ENCODE data around the gene RRAS2. TPM values are rescaled to one million over a fixed set of nuclear protein-coding genes. Genes with fewer than 3 reads are reported as not detected.

The RRAS2 gene
- polyA plus RNA-seq, 1 of the 3 experiments (the other 2 are of a cell fraction) = 53.3 TPM

- no peaks in the 10 kb centered on the region for H3K9me2 ChIP-seq
- H3K4me3 ChIP-seq (ENCODE audit: low read depth in 2 of 2, low read length in 1 of 2) = no peak overlapping the region
- TF ChIP-seq IRF3 (IDR thresholded peaks at IDR 0.05; ENCODE audit: low read depth, low read length) = no peak
- no peak for TF ChIP-seq FOXJ3 (CRISPR knock-in tag; IDR thresholded peaks at IDR 0.05)
- TF ChIP-seq MEF2A (IDR thresholded peaks at IDR 0.05; ENCODE audit: borderline replicate concordance, low read depth) = no peak
- TF ChIP-seq EZH2phosphoT487 (IDR thresholded peaks at IDR 0.05; ENCODE audit: borderline replicate concordance, low read depth) = no peak
- TF ChIP-seq YY1 (IDR thresholded peaks at IDR 0.05; ENCODE audit: low read depth) = no peak
- no peak for TF ChIP-seq SMC3 (IDR thresholded peaks at IDR 0.05; ENCODE audit: low read depth, low read length)
- no peak for TF ChIP-seq PBX3 (IDR thresholded peaks at IDR 0.05)
- TF ChIP-seq CTCF (IDR thresholded peaks at IDR 0.05) = no peak
- peaks cover 61% of the 10 kb centered on the region for H4K20me1 ChIP-seq (ENCODE audit: insufficient read depth)
- WGBS (ENCODE audit: low lambda C conversion rate) = 91% methylated on average over 2 of the region's 2 CpGs
- no peak overlapping the region for H2AFZ ChIP-seq (ENCODE audit: low read depth)
- ChIA-PET POLR2A (no interaction called here), CTCF (interaction anchor here (1.2 to 2.0 kb wide), 2 partner anchors 30 to 47 kb away, joined by 3 to 6 read pairs; no protein-coding TSS in a partner anchor)
- H3K9me3 ChIP-seq = no peaks in the 10 kb centered on the region
- no peak overlapping the region for H3K4me2 ChIP-seq
- DNase-seq = no peak
- H3K4me1 ChIP-seq (ENCODE audit: control insufficient read depth in 1 of 2, insufficient read depth in 2 of 2, low read depth in 1 of 2, low read length in 1 of 2) = no peaks in the 10 kb centered on the region; a peak in 1 of 4 replicates
- H3K79me2 ChIP-seq (ENCODE audit: insufficient read depth) = peaks cover 100% of the 10 kb centered on the region
- H3K9ac ChIP-seq = no peak overlapping the region
- H3F3A ChIP-seq (replicated peaks; ENCODE audit: insufficient read depth) = peaks cover 5% of the 10 kb centered on the region
- peaks cover 0 to 9% of the 10 kb centered on the region in 2 experiments for H3K36me3 ChIP-seq (replicated peaks in 1 of 2; ENCODE audit: control insufficient read depth in 1 of 2, insufficient read depth in 2 of 2, low read length in 1 of 2)
- no peak overlapping the region for H3K27ac ChIP-seq (ENCODE audit: low read depth in 2 of 2, low read length in 1 of 2)
- no peaks in the 10 kb centered on the region for H3K27me3 ChIP-seq (ENCODE audit: insufficient read depth)
These were observed 28.1 kb downstream of the RRAS2 start for GRCh38 chr11:14330881-14331280.

- Histone ChIP-seq H2AFZ (ENCODE audit: low read depth) (no peak overlapping the region), H3K4me1 (ENCODE audit: control insufficient read depth in 1 of 2, insufficient read depth in 2 of 2, low read depth in 1 of 2, low read length in 1 of 2) (no peaks in the 10 kb centered on the region; a peak in 3 of 4 replicates), H3K4me2 (no peak overlapping the region), H3K9me2 (no peaks in the 10 kb centered on the region), H3K4me3 (ENCODE audit: low read depth in 2 of 2, low read length in 1 of 2) (no peak overlapping the region), H3K27me3 (ENCODE audit: insufficient read depth) (no peaks in the 10 kb centered on the region), H3F3A (replicated peaks; ENCODE audit: insufficient read depth) (peaks cover 5% of the 10 kb centered on the region), H4K20me1 (ENCODE audit: insufficient read depth) (peaks cover 61% of the 10 kb centered on the region), H3K36me3 (replicated peaks in 1 of 2; ENCODE audit: control insufficient read depth in 1 of 2, insufficient read depth in 2 of 2, low read length in 1 of 2) (peaks cover 0 to 9% of the 10 kb centered on the region in 2 experiments), H3K79me2 (ENCODE audit: insufficient read depth) (peaks cover 100% of the 10 kb centered on the region), H3K9me3 (no peaks in the 10 kb centered on the region), H3K9ac (no peak overlapping the region), H3K27ac (ENCODE audit: low read depth in 2 of 2, low read length in 1 of 2) (no peak overlapping the region)
- WGBS (ENCODE audit: low lambda C conversion rate) = 95% methylated on average over 2 of the region's 2 CpGs
- TF ChIP-seq GATA2 (CRISPR knock-in tag; IDR thresholded peaks at IDR 0.05) (no peak), POLR2AphosphoS5 (IDR thresholded peaks at IDR 0.05; ENCODE audit: low read depth, low read length) (no peak), JUND (IDR thresholded peaks at IDR 0.05) (no peak), RCOR1 (IDR thresholded peaks at IDR 0.05; ENCODE audit: low read length) (no peak), USF1 (IDR thresholded peaks at IDR 0.05; ENCODE audit: borderline replicate concordance, low read depth) (no peak), FOXM1 (IDR thresholded peaks at IDR 0.05; ENCODE audit: low read depth) (no peak), NRF1 (IDR thresholded peaks at IDR 0.05; ENCODE audit: low read depth, low read length) (no peak), EZH2phosphoT487 (IDR thresholded peaks at IDR 0.05; ENCODE audit: borderline replicate concordance, low read depth) (no peak), EP300 (IDR thresholded peaks at IDR 0.05; ENCODE audit: borderline replicate concordance in 1 of 2, low read depth in 1 of 2, low read length in 1 of 2) (no peak), TCF12 (IDR thresholded peaks at IDR 0.05) (no peak), FOSL2 (IDR thresholded peaks at IDR 0.05; ENCODE audit: borderline replicate concordance, low read depth) (no peak), RFX5 (IDR thresholded peaks at IDR 0.05; ENCODE audit: low read length) (no peak), TEAD4 (IDR thresholded peaks at IDR 0.05; ENCODE audit: borderline replicate concordance, insufficient read depth) (no peak)
- POLR2A ChIA-PET = no interaction called here
- DNase-seq = no peak
- CTCF ChIA-PET = interaction anchor here (1.0 to 2.0 kb wide), 3 partner anchors 9 to 29 kb away, joined by 3 to 6 read pairs (median 3); no protein-coding TSS in a partner anchor
These were observed 29.3 kb downstream of the RRAS2 start for GRCh38 chr11:14329702-14330101.

Data from SK-N-SH (cell line).